CD4-positive, alpha-beta T cell treated with Interleukin-17A for 1 hour (primary cell): ENCODE results near the gene TBC1D8B.

Experiments used
- DNase-seq: peaks from one replicate; pipeline ENCODE4 v3.0.0-alpha.2; 2020

Gene TBC1D8B

GRCh38 chrX:106899276-106899675 lies 96.8 kb downstream of the TBC1D8B start:
- DNase-seq: no peak

DNA sequence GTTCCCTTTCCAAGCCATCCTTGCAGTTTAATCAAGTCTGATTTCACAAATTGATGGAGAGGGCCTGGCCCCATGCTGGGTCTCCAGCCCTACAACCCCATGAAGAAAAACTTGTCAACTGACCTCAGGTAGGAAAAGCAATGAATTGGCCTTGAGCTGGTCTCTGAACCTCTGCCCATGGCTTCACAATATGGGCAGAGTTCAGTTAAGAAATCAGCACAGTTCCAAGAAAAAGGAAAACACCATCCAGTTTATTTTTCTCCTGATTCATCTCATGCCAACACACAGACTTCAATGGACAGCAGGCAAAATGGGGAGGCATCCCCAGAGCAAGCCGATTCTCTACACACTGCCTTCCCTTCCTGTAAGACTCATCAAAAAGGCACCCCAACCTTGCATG lies 97.4 kb downstream of the TBC1D8B start:
- no peak for DNase-seq

DNA sequence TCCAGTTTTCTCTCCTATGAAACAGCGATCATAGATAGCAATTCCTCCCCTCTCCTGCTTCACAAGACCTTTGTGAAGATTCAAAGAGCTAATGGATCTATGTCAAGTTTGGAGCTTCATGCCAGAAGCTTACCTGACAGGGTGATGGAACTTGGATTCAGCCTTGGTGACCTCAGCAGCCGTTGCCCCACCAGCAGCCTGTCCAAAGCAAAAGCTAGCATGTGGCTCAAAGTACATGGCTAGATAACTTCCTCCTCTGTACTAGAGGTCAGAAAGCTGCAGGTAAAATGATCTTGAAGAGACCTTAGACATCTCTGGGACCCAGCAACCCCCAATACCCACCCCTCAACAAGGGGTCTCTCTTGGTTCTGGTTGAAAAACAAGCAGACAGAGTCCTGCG lies 98.9 kb downstream of the TBC1D8B start:
- DNase-seq: no peak

DNA sequence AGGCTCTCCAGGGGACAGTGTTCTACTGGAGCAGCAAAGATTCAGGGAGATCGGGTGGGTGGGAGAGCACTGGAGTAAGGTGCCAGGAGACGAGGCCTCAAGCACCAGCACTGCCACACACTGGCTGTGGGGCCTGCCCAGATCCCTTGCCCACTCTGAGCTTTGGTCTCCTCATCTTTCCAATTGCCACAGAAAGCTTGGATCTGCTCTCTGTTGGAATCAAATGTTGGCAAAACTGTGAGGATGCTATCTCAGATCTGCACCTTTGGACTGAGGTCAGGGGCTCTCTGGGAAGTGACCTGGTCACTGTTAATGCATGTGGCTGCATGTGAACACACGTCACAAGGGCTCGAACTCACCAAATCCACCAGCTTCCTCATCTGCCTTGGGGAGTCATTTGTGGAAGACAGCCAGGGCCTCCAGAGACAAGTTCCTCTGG lies 99.3 kb downstream of the TBC1D8B start:
- no peak for DNase-seq

- no peak for DNase-seq
Measured at GRCh38 chrX:106902684-106903083, 100.2 kb downstream of the TBC1D8B start.

GRCh38 chrX:106903291-106903824 lies 100.9 kb downstream of the TBC1D8B start, which contains the start of gene RIPPLY1:
TSS of gene RIPPLY1 (minus strand) at chrX:106903341. CDS start at chrX:106903287, 54 bp downstream.
- no peak for DNase-seq

DNA sequence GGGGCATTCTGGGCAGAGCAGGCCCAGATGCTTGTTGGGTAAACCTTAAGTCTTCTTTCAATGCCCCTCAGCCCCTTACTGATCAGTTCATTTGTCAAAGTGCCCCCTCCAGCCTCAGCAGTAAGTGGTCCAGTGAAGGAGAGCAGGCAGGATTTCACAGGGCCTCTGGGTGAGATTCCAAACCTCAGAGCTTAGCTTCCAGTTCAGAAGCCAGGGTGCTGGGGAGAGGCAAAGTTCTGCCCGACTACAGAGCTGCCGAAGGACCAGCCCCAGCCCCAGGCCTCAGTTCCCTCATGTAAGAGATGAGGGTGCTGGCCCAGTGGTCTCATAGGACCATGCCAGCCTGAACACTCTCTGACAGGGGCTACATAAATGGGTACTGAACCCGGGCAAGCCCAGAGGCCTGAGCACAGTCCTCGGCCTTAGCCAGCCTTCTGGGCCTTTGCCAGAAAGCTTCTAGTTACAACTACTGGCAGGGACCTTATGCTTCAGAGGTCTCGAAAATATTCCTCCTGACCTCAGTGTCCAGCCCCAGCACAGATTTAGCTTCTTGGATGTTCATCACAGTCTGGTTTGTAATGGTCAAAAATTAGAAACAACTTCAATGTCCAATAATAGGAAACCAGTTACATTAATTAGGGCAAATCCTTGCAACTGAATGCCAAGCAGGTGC lies 101.5 kb downstream of the TBC1D8B start:
- no peak for DNase-seq

GRCh38 chrX:106905064-106905708 lies 102.7 kb downstream of the TBC1D8B start:
- no peak for DNase-seq

DNA sequence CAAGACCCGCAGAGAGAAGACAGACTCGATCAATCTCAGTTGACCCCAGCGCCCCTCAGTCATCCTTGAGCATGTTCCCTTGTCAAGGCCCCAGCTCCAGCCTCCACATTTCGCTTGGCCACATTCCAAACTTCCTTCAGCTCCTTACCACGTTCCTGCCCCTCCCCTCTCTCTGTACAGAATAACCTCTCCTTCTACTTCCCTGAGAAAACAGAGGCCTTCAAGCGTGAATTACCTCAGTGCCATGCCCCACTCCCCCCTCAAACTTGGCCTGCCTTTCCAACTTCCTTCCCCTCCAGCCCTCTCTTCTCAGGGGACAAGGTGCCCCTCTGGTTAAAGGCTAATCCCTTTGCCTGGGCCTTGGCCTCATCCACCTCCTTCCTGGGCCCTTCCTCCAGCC lies 103.9 kb downstream of the TBC1D8B start:
- DNase-seq: no peak

DNA sequence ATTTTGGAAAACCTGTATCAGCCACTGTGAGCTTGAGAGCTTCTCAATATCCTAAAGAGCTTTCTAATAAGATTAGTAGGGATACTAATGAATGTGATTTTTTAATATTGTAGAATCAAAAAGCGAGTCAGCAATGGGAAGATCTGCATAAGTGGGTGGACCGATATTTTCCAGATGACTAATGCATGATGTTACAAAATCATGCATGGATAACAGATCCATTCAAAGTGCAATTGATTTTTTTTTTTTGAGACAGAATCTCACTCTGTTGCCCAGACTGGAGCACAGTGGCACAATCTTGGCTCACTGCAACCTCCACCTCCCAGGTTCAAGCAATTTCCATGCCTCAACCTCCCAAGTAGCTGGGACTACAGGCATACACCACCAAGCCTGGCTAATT lies 110.4 kb downstream of the TBC1D8B start:
- DNase-seq: no peak

GRCh38 chrX:106917830-106918500 lies 115.5 kb downstream of the TBC1D8B start:
- DNase-seq: peak; percentile 28

GRCh38 chrX:106919932-106920452 lies 117.5 kb downstream of the TBC1D8B start, which contains the start of gene CLDN2:
TSS of gene CLDN2 (plus strand) at chrX:106920402. CDS start at chrX:106928229, 7,827 bp downstream.
- DNase-seq: no peak

GRCh38 chrX:106921637-106922036 lies 119.2 kb downstream of the TBC1D8B start:
- no peak for DNase-seq
